Natural killer cell (primary cell): ENCODE measurements around the gene BCL7A. TPM values are rescaled to one million over a fixed set of nuclear protein-coding genes. Genes with fewer than 3 reads are reported as not detected.

Source experiments
- ATAC-seq, 3 donors: fragments of 150-1000 bp in 2 of 3; fragments of 200-7000 bp in 1 of 3; cut with Tn5 transposase; 1 replicate in 1 of 3; 2 replicates in 2 of 3; pipeline ENCODE4 v1.10.0; 2021; ENCODE audit warnings: mild to moderate bottlenecking in 2 of 3, moderate library complexity in 2 of 3
- DNase-seq, 2 donors: peaks; one replicate each; pipeline versions ENCODE4 v3.0.0 to v3.0.0-alpha.2; 2013 to 2021; ENCODE audit warnings: mixed read lengths in 1 of 2
- H3K27ac ChIP-seq: one replicate; pipeline ENCODE4 v1.5.1; 2013; ENCODE audit warnings: mild to moderate bottlenecking, low read length
- H3K27me3 ChIP-seq: one replicate; pipeline ENCODE4 v1.6.1; 2013; ENCODE audit warnings: low read length; ENCODE audit not compliant: control insufficient read depth, insufficient read depth
- H3K36me3 ChIP-seq: one replicate; pipeline ENCODE4 v1.6.1; 2013; ENCODE audit warnings: low read length; ENCODE audit not compliant: control insufficient read depth, insufficient read depth
- H3K4me1 ChIP-seq: one replicate; pipeline ENCODE4 v1.6.1; 2013; ENCODE audit warnings: low read length; ENCODE audit not compliant: control insufficient read depth, insufficient read depth
- H3K4me3 ChIP-seq: one replicate; pipeline ENCODE4 v1.5.1; 2013; ENCODE audit warnings: low read length
- H3K9me3 ChIP-seq: one replicate; pipeline ENCODE4 v1.6.1; 2013; ENCODE audit warnings: low read length; ENCODE audit not compliant: control insufficient read depth, insufficient read depth
- H3K27ac Mint-ChIP-seq, 2 donors: one replicate each; pipeline ENCODE4 v1.8.0; 2022; ENCODE audit warnings: mild to moderate bottlenecking in 2 of 2, mixed read lengths in 2 of 2, moderate library complexity in 1 of 2
- H3K27me3 Mint-ChIP-seq, 2 donors: one replicate each; pipeline ENCODE4 v1.8.0; 2022; ENCODE audit warnings: low read depth in 2 of 2, mixed read lengths in 2 of 2
- H3K36me3 Mint-ChIP-seq: one replicate; pipeline ENCODE4 v1.8.0; 2022; ENCODE audit warnings: mixed read lengths
- H3K4me1 Mint-ChIP-seq, 2 donors: one replicate each; pipeline ENCODE4 v1.8.0; 2022; ENCODE audit warnings: mixed read lengths in 2 of 2
- H3K4me3 Mint-ChIP-seq: one replicate; pipeline ENCODE4 v1.8.0; 2022; ENCODE audit warnings: mild to moderate bottlenecking, moderate library complexity, mixed read lengths
- H3K9me3 Mint-ChIP-seq, 2 donors: one replicate each; pipeline ENCODE4 v1.8.0; 2022; ENCODE audit warnings: mixed read lengths in 2 of 2
- WGBS: methylation state at CpG from one replicate; pipeline ENCODE4 v1.1.7; 2013; ENCODE audit warnings: missing lambda C conversion rate; ENCODE audit not compliant: insufficient coverage; 5-methylcytosine and 5-hydroxymethylcytosine counted together
- intact Hi-C: fragments of 100-400 bp; cut with micrococcal nuclease; formaldehyde crosslinking; loops from one replicate; pipeline ENCODE4 v1.14.2; 2022
- total RNA-seq, 4 donors: library from RNA; stranded (reverse); fragments of 120-200 nt in 1 of 4; gene quantifications; one replicate each; pipeline versions ENCODE4 v1.2.3 to v1.2.4, GENCODE V29; 2013 to 2022
- TF ChIP-seq, protein P1 (sequence below): fragments of 200-600 bp; IDR thresholded peaks from one replicate; pipeline ENCODE4 v1.8.0; 2022; ENCODE audit warnings: antibody characterized with exemption

The BCL7A gene
- total RNA-seq, 3 donors from 2014 or later (not counting 1 experiment from before 2014, with no cell fraction given) = 0.85 to 1.1 (median 0.96) TPM

DNA sequence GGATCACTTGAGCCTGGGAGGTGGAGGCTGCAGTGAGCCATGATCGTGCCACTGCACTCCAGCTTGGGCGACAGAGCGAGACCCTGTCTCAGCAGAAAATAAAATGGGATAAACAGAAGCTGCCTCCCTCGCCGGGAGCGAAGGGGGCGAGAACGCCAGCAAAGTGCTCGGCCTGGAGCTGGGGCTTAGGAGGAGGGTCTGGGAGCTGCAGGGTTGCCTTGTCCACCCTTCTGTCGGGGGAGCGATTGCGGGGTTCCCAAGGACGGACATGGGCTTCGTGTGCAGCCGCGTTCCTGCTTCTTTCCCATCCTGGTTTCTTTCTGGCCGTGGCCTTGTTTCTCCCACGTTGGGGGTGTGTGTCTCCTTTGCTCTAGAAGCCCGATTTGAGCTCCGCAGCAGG is 29.0 kb downstream of the BCL7A start:
- Histone ChIP-seq H3K4me1 (peaks cover 7% of the 10 kb centered on the region), H3K27ac (no peak overlapping the region), H3K4me3 (no peak overlapping the region), H3K36me3 (no peaks in the 10 kb centered on the region), H3K27me3 (no peaks in the 10 kb centered on the region), H3K9me3 (no peaks in the 10 kb centered on the region)
- Mint-ChIP-seq H3K9me3 (no peaks in the 10 kb centered on the region), H3K27ac (no peak overlapping the region), H3K27me3 (no peaks in the 10 kb centered on the region), H3K4me1 (peaks cover 0 to 7% of the 10 kb centered on the region in 2 donors), H3K36me3 (no peaks in the 10 kb centered on the region), H3K4me3 (no peak overlapping the region)
- 96% methylated on average over 20 of the region's 20 CpGs for WGBS
- ATAC-seq = no peak
- DNase-seq = no peak
- intact Hi-C loops = no loop called here
- TF ChIP-seq, protein P1, sequence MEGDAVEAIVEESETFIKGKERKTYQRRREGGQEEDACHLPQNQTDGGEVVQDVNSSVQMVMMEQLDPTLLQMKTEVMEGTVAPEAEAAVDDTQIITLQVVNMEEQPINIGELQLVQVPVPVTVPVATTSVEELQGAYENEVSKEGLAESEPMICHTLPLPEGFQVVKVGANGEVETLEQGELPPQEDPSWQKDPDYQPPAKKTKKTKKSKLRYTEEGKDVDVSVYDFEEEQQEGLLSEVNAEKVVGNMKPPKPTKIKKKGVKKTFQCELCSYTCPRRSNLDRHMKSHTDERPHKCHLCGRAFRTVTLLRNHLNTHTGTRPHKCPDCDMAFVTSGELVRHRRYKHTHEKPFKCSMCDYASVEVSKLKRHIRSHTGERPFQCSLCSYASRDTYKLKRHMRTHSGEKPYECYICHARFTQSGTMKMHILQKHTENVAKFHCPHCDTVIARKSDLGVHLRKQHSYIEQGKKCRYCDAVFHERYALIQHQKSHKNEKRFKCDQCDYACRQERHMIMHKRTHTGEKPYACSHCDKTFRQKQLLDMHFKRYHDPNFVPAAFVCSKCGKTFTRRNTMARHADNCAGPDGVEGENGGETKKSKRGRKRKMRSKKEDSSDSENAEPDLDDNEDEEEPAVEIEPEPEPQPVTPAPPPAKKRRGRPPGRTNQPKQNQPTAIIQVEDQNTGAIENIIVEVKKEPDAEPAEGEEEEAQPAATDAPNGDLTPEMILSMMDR = no peak

DNA sequence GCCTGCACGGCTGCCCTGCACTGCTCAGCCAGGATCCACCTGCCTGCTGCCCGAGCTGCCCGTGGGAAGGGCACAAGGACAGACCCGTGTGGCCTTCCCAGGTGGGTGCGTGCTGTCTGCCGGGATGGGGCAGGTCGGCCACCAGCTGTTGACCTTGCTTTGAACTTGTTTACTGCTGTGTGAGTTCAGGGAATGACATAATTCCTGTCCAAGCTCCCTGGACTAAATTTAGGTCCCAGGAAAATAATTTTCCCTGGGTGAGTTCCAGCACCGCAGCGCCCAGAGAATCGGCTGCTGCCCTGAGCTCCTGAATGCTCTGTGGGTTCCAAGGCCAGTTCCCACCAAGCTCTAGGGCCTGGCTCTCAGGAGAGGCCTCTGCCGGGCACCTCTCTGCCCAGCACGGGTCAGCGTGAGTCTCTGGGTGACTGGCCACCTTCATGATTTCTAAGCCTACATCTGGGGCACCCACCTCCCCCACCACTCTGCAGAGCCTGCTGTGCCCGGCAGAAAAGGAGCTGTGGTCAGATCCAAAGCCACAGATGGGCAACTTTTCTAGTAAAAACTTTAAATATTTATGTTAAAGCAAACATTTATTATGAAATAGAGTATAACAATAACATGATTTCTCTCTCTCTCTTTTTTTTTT is 29.7 kb downstream of the BCL7A start:
- TF ChIP-seq, protein P1 = no peak
- H3K4me1 Mint-ChIP-seq = peaks cover 0 to 7% of the 10 kb centered on the region in 2 donors
- no peak overlapping the region for H3K27ac ChIP-seq
- no peaks in the 10 kb centered on the region for H3K9me3 Mint-ChIP-seq
- H3K4me1 ChIP-seq = peaks cover 7% of the 10 kb centered on the region
- no peaks in the 10 kb centered on the region for H3K27me3 Mint-ChIP-seq
- ATAC-seq (no peak), DNase-seq (no peak)
- no peaks in the 10 kb centered on the region for H3K9me3 ChIP-seq
- H3K36me3 ChIP-seq = no peaks in the 10 kb centered on the region
- H3K27ac Mint-ChIP-seq = no peak overlapping the region
- WGBS = 86% methylated on average over 13 of the region's 14 CpGs
- intact Hi-C loops = no loop called here
- H3K4me3 ChIP-seq = no peak overlapping the region
- H3K27me3 ChIP-seq = no peaks in the 10 kb centered on the region
- H3K4me3 Mint-ChIP-seq = no peak overlapping the region
- no peaks in the 10 kb centered on the region for H3K36me3 Mint-ChIP-seq

DNA sequence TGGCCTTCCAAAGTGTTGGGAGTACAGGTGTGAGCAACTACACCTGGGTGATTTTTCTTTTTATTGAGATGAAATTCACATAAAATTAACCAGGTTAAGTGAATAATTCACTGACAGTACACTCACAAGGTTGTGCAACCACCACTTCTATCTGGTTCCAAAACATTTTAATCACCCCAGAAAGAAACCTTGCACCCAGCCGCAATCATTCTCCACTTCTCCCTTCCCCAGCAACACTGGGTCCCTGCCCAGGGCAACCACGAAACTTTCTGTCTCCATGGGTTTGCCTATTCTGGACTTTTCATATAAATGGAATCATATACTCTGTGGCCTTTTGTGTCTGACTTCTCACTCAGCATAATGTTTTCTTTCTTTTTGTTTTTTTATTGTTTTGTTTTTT is 30.6 kb downstream of the BCL7A start:
- H3K9me3 Mint-ChIP-seq = no peaks in the 10 kb centered on the region
- DNase-seq (no peak), ATAC-seq (no peak)
- Histone ChIP-seq H3K27ac (no peak overlapping the region), H3K4me1 (peaks cover 7% of the 10 kb centered on the region), H3K36me3 (no peaks in the 10 kb centered on the region), H3K4me3 (no peak overlapping the region), H3K27me3 (no peaks in the 10 kb centered on the region), H3K9me3 (no peaks in the 10 kb centered on the region)
- H3K27ac Mint-ChIP-seq = no peak overlapping the region
- H3K4me3 Mint-ChIP-seq = no peak overlapping the region
- WGBS = 82% methylated on average over 2 of the region's 2 CpGs
- no peaks in the 10 kb centered on the region for H3K27me3 Mint-ChIP-seq
- TF ChIP-seq, protein P1 = no peak
- H3K36me3 Mint-ChIP-seq = no peaks in the 10 kb centered on the region
- peaks cover 0 to 7% of the 10 kb centered on the region in 2 donors for H3K4me1 Mint-ChIP-seq
- intact Hi-C loops = no loop called here
